PC-9 (cell line): ENCODE data around the gene ATP8A1.

Experiments used
- EZH2 ChIP-seq: fragments of 200-600 bp; sonication (generic); IDR thresholded peaks from 2 replicates; pipeline ENCODE4 v1.8.0; 2017; ENCODE audit warnings: antibody characterized with exemption, low read depth
- TF ChIP-seq, protein P1 (sequence below): fragments of 200-600 bp; sonication (generic); conservative IDR thresholded peaks from 2 replicates; pipeline ENCODE4 v1.6.1; 2017; ENCODE audit warnings: mixed run types, antibody characterized with exemption, mild to moderate bottlenecking, moderate library complexity

DNA sequence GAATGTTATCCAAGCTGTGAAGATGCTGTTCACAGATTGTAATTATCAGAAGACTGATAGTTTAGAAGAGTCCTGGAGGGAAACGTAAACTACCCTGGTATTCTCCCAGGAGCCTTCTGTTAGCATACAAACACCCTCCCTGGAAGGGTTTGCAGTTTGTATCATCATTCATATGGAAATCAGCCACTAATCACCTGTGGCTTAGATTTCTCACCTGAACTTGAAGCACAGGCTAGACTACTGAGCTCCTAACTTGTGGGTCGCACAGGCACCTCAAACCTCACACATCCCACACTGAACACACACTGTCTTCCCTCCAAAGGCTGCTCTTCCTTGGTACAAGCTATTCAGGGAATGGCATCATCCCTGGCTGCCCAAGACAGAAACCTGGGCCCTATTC, 228.9 kb downstream of the ATP8A1 start:
- TF ChIP-seq, protein P1, sequence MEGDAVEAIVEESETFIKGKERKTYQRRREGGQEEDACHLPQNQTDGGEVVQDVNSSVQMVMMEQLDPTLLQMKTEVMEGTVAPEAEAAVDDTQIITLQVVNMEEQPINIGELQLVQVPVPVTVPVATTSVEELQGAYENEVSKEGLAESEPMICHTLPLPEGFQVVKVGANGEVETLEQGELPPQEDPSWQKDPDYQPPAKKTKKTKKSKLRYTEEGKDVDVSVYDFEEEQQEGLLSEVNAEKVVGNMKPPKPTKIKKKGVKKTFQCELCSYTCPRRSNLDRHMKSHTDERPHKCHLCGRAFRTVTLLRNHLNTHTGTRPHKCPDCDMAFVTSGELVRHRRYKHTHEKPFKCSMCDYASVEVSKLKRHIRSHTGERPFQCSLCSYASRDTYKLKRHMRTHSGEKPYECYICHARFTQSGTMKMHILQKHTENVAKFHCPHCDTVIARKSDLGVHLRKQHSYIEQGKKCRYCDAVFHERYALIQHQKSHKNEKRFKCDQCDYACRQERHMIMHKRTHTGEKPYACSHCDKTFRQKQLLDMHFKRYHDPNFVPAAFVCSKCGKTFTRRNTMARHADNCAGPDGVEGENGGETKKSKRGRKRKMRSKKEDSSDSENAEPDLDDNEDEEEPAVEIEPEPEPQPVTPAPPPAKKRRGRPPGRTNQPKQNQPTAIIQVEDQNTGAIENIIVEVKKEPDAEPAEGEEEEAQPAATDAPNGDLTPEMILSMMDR, result no peak
- TF ChIP-seq EZH2, result no peak
